GM21576 (cell line): Measurements from ENCODE around the gene PGM2.
"Not testable (repeated sequence)": the region's sequence is repeated elsewhere in the genome, so short reads cannot be mapped to it uniquely, and the experiment has no call there.

Experiments
- ATAC-seq: cut with Tn5 transposase; IDR thresholded peaks from one replicate; pipeline ENCODE4 v1.9.1; 2021; ENCODE audit warnings: mild to moderate bottlenecking, moderate library complexity; ENCODE audit not compliant: unreplicated experiment

The PGM2 gene

GRCh38 chr4:37826295-37827029 lies at the start of gene PGM2:
PGM2 (plus strand) TSS chr4:37826686; CDS start chr4:37826733, 47 bp downstream.
- peak; percentile 93 for ATAC-seq

DNA sequence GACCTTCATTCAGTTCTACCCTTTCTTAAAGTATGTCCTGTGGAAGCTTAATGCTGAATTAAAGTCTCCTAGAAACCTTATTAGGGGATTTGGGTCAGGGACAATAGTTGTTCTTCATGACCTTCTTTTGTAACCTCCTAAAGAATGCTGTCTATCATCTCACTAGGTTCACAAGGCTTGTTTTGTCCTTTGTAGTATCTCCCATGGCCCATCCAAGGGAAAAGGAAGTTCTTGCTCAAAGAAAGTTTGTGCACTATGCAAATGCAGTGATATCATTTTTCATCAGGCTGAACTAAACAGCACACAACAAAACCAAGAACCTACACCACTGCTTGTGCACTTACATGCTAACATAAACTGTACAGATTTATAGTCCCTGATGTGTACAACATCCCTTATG lies 46.6 kb upstream of the PGM2 start:
- no peak for ATAC-seq

DNA sequence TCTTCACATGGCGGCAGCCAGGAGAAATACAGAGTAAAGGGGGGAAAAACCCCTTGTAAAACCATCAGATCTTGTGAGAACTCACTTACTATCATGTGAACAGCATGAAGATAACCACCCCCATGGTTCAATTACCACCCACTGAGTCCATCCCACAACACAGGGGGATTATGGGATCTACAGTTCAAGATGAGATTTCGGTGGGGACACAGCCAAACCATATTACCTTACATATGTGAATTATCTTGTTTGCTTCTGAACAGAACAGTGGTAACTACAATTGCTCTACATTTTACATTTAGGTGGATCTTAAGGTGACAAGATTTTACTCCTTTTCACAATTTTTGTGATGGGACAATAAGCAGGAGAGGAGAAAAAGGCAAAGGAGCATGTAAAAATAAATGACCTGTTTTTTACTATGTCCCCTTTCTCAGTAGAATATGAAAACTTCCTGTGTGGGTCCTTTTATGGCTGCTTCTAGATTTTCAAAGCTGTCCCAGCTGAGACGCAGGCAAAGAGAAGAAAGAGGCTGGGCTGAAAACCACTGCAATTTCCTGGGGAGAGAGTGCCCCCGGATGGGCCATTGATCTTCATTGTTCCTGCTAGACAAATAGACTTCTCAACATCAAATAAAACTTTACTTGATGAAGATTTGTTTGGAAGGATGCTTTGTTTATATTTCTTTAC lies 45.9 kb upstream of the PGM2 start:
- no peak for ATAC-seq

DNA sequence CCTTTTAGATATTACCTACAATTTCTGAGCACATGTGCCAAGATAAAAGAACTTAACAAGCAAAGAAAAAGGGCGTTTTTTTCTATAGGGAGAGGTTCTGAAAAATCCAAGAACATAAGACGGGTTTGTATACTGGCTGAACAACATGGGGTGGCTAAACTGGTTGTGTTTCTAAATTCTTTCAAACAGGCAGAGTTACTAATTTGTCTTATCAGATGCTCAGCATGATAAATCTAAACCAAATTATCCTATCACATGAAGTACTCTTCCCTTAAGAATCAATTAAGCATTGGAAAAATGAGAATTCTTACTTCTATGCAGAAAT lies 45.4 kb upstream of the PGM2 start:
- ATAC-seq, result no peak

DNA sequence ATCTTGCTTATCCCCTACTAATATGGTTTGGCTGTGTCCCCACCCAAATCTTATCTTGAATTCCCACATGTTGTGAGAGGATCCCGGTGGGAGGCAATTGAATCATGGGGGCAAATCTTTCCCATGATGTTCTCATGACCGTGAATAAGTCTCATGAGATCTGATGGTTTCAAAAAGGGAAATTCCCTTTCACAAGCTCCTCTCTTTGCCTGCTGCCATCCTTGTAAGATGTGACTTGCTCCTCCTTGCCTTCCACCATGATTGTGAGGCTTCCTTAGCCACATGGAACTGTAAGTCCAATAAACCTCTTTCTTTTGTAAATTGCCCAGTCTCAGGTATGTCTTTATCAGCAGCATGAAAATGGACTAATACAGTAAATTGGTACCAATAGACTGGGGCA lies 40.2 kb upstream of the PGM2 start:
- ATAC-seq, result not testable (repeated sequence)

DNA sequence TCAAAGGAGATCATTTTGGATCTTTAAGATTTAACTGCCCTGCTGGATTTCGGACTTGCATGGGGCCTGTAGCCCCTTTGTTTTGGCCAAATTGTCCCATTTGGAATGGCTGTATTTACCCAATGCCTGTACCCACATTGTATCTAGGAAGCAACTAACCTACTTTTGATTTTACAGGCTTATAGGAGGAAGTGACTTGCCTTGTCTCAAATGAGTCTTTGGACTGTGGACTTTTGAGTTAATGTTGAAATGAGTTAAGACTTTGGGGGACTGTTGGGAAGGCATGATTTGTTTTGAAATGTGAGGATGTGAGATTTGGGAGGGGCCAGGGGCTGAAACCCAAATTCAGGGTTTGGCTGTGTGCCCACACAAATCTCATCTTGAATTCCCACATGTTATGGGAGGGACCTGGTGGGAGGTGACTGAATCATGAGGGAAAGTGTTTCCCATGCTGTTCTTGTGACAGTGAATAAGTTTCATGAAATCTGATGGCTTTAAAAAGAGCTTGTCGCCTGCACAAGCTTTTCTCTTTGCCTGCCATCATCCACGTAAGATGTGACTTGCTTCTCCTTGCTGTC lies 38.5 kb upstream of the PGM2 start:
- ATAC-seq, result not testable (repeated sequence)

GRCh38 chr4:37788819-37789218 lies 37.7 kb upstream of the PGM2 start:
- no peak for ATAC-seq

DNA sequence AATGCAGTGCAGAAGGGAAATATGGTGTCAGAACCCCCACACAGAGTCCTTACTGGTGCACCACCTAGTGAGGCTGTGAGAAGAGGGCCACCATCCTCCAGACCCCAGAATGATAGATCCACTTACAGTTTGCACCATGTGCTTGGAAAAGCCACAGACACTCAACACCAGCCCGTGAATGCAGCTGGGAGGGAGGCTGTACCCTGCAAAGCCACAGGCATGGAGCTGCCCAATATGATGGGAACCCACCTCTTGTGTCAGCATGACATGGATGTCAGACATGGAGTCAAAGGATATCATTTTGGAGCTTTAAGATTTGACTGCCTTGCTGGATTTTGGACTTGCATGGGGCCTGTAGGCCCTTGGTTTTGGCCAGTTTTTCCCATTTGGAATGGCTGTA lies 34.2 kb upstream of the PGM2 start:
- no peak for ATAC-seq

DNA sequence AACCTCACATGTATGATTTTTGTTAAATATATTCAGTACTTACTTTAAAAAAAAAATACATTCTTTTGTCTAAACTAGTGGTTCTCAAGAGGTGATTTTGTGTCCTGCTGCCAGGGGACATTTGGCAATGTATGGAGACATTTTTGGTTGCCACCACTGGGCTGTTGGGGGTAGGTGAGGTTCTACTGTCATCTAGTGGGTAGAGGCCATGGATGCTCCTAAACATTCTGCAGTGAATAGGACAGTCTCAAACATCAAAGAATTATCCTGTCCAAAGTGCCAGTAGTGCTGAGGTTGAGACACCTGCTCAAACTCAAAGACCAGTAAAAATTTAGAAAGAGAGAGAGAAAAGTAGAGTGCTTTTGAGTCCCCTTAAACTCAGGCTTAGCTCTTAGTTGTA lies 32.9 kb upstream of the PGM2 start:
- ATAC-seq, result no peak

GRCh38 chr4:37794056-37794455 lies 32.4 kb upstream of the PGM2 start:
- ATAC-seq, result no peak

DNA sequence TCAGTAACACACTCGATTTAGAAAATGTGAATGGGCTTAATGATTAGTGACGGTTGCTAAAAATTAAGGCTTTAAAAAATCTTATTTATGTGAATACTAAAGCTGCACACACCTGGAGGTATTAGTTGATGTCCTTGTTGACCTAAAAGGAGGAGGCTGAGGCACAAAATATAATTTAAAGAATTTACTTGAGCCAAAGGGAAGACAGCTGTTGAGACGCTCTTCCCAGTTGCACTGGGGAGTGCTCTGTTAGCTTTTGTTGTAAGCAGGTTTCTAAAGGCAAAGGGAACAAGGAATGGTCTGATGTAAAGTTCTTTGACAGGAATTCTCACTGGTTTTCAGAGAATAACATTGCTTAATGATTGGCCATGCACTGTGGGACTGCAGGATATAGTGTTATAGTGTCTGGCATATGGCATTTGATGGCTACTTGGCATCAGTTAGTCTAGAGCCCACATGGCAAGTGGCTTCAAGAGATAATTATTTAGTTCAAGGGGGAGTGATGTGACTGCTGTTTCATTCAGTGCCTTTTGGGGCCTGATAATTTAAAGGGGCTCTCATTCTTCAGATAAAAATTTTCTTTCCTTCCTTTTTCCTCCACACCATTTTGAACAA lies 30.8 kb upstream of the PGM2 start:
- ATAC-seq, result no peak

GRCh38 chr4:37797374-37797773 lies 29.1 kb upstream of the PGM2 start:
- no peak for ATAC-seq

- ATAC-seq, result no peak
Measured at GRCh38 chr4:37797923-37798322, 28.6 kb upstream of the PGM2 start.

DNA sequence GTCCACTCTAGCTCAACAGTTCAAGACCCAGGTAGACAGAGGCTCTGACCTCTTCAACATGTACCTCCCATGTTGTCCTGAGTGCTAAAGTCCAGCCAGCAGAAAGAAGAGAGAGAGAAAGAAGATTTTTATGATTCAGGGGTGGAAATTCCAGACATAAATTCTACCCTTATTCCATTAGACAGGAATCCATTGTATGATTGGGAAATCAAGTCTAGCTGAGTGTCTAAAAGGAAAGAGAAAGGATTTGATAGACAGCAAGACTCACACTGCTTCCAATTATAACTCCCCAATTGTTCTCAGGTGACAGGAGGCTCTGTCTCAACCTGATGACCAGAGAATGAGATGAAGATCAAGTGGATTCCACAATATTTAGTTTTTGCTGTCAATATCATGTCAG lies 27.9 kb upstream of the PGM2 start:
- ATAC-seq, result no peak

GRCh38 chr4:37799941-37800554 lies 26.4 kb upstream of the PGM2 start:
- no peak for ATAC-seq

DNA sequence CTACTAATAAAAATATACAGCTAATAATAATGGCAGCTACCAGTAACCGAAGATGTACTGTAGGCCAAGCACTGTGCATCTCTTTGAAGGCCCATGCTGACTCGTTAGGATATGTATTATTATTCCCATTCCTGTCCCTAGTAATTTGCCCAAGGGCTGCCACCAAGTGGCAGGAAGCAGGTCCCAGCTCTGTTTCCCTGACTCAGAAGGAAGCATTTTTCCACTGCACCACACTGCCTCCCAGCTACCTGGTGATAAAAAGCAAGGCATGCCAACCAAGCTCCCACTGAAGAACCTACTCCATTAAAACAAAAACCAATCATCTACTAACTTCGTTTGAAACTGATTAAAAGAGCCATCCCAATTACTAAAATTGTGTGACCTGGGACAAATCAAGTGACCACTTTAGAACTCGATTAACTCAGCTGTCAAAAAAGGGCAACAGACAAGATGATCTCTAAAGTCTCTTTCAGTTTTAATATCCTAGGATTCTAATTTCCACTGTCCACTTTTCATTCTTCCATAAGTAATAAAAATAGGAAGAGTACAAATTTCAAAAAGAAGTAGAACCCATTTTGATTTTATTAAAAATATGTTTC lies 24.3 kb upstream of the PGM2 start:
- ATAC-seq, result no peak

GRCh38 chr4:37803348-37803973 lies 23.0 kb upstream of the PGM2 start:
- ATAC-seq, result no peak

DNA sequence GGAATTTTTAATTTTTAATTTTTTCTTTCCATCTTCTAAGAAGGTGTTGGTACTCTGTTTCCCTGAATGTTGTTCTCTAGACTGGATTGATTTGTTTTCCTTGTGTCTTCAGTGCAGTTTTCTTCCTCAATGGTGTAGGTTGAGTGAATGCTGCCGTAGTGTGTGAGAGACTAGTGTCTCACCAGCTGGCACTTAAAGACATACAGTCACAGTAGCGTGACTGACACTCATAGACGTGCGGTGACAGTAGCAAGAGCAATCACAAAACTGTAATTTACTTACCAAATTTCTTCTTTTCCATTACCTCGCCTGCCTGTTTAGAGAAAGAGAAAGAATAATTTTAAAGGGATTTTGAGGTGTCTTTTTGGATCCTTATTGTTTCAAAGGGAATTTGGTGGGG lies 21.4 kb upstream of the PGM2 start:
- ATAC-seq, result no peak

DNA sequence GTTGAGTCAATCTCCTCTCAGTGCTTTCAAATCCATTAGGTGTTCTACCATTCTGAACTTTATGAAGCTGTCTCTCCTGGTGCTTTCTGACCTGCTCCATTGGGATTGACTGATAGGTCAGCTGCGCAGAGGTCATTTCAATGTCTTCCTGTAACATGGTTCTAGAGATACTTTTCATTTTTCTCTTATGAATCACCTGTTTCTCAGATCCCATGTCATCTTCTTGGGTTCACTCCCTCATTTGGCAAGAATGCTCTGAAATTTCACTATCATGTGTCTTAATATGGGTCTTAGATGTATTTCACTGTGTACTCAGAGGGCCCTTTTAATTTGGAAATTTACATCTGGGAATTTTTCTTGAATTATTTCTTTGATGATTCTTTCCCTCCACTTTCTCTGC lies 13.8 kb upstream of the PGM2 start:
- ATAC-seq, result no peak

- no peak for ATAC-seq
Measured at GRCh38 chr4:37815591-37815990, 10.9 kb upstream of the PGM2 start.

GRCh38 chr4:37816006-37816405 lies 10.5 kb upstream of the PGM2 start:
- no peak for ATAC-seq
